IMR-90 (cell line): ENCODE measurements around the gene RCN1. TPM values are rescaled to one million over a fixed set of nuclear protein-coding genes. Genes with fewer than 3 reads are reported as not detected.

ENCODE experiments used
- ATAC-seq: fragments of 200-7000 bp; cut with Tn5 transposase; 2 replicates; pipeline ENCODE4 v1.9.1; 2020; ENCODE audit warnings: low read depth, mild to moderate bottlenecking, moderate library complexity
- BruUV-seq: library from RNA; stranded (reverse); fragments of 400-500 nt; replicated peaks from 2 replicates; lab custom pipeline; 2021; lab: Mats Ljungman, UMichigan
- CTCF ChIA-PET: fragments of 300-600 bp; formaldehyde crosslinking; extraction: SDS; loops from one replicate; lab custom pipeline; 2021; ENCODE audit warnings: antibody characterized with exemption; lab: Yijun Ruan, JAX
- POLR2A ChIA-PET: fragments of 300-600 bp; sonication (Branson Sonifier 250); formaldehyde crosslinking; loops from one replicate; lab custom pipeline; 2022; ENCODE audit warnings: antibody characterized with exemption; ENCODE audit not compliant: unreplicated experiment; lab: Charles Lee
- DNase-seq: peaks from one replicate; pipeline ENCODE4 v3.0.0; 2013
- H2AFZ ChIP-seq: replicated peaks from 2 replicates; pipeline ENCODE3; 2013; ENCODE audit warnings: low read length, mild to moderate bottlenecking; ENCODE audit not compliant: poor library complexity
- H2AK5ac ChIP-seq: 2 replicates; pipeline ENCODE4 v1.6.1; 2013; ENCODE audit warnings: low read depth, low read length, inconsistent platforms
- H2AK9ac ChIP-seq: replicated peaks from 2 replicates; pipeline ENCODE3; 2013; ENCODE audit warnings: mild to moderate bottlenecking, low read depth, low read length, moderate library complexity; ENCODE audit not compliant: poor library complexity
- H2BK120ac ChIP-seq: 2 replicates; pipeline ENCODE4 v1.6.1; 2013; ENCODE audit warnings: low read depth, low read length, inconsistent platforms
- H2BK15ac ChIP-seq: 3 replicates; pipeline ENCODE4 v1.6.1; 2013; ENCODE audit warnings: low read depth, low read length, inconsistent platforms
- H2BK20ac ChIP-seq: 2 replicates; pipeline ENCODE4 v1.6.1; 2013; ENCODE audit warnings: low read depth, mild to moderate bottlenecking, inconsistent platforms, low read length, moderate library complexity
- H2BK5ac ChIP-seq: 2 replicates; pipeline ENCODE4 v1.6.1; 2013; ENCODE audit warnings: mild to moderate bottlenecking, low read depth, low read length, inconsistent platforms; ENCODE audit not compliant: poor library complexity, severe bottlenecking
- H3K14ac ChIP-seq: replicated peaks from 2 replicates; pipeline ENCODE4 v1.6.1; 2013; ENCODE audit warnings: low read depth, low read length, inconsistent platforms
- H3K18ac ChIP-seq: 2 replicates; pipeline ENCODE4 v1.6.1; 2013; ENCODE audit warnings: low read depth, low read length, control low read depth
- H3K23ac ChIP-seq: 2 replicates; pipeline ENCODE4 v1.6.1; 2013; ENCODE audit warnings: low read depth, low read length, inconsistent platforms
- H3K27ac ChIP-seq: 2 replicates; pipeline ENCODE4 v1.5.1; 2013; ENCODE audit warnings: mild to moderate bottlenecking, control low read depth, low read length; ENCODE audit not compliant: insufficient read depth
- H3K27me3 ChIP-seq: 2 replicates; pipeline ENCODE4 v1.6.1; 2013; ENCODE audit warnings: low read length; ENCODE audit not compliant: control insufficient read depth, insufficient read depth
- H3K36me3 ChIP-seq: 2 replicates; pipeline ENCODE4 v1.6.1; 2013; ENCODE audit warnings: low read length, mixed read lengths; ENCODE audit not compliant: control insufficient read depth, insufficient read depth
- H3K4ac ChIP-seq: 2 replicates; pipeline ENCODE4 v1.6.1; 2013; ENCODE audit warnings: low read depth, low read length, inconsistent platforms
- H3K4me1 ChIP-seq: 2 replicates; pipeline ENCODE4 v1.6.1; 2013; ENCODE audit warnings: low read length, mixed read lengths; ENCODE audit not compliant: control insufficient read depth, insufficient read depth
- H3K4me2 ChIP-seq: 2 replicates; pipeline ENCODE4 v1.6.1; 2013; ENCODE audit warnings: low read depth, mild to moderate bottlenecking, control low read depth, low read length, moderate library complexity
- H3K4me3 ChIP-seq: 2 replicates; pipeline ENCODE4 v1.5.1; 2013; ENCODE audit warnings: low read depth, mild to moderate bottlenecking, control low read depth, low read length, moderate library complexity; ENCODE audit not compliant: insufficient read depth
- H3K56ac ChIP-seq: 2 replicates; pipeline ENCODE4 v1.6.1; 2013; ENCODE audit warnings: low read length, inconsistent platforms; ENCODE audit not compliant: insufficient read depth; ENCODE audit errors: extremely low read depth
- H3K79me1 ChIP-seq, 2 experiments: 2 replicates each; pipeline ENCODE4 v1.6.1; 2013; ENCODE audit warnings: low read length in 2 of 2, inconsistent platforms in 1 of 2, low read depth in 1 of 2
- H3K9ac ChIP-seq: 2 replicates; pipeline ENCODE4 v1.6.1; 2013; ENCODE audit warnings: low read depth, low read length, control low read depth
- H3K9me1 ChIP-seq: 2 replicates; pipeline ENCODE4 v1.6.1; 2013; ENCODE audit warnings: low read length, inconsistent platforms; ENCODE audit not compliant: insufficient read depth
- H3K9me3 ChIP-seq: 2 replicates; pipeline ENCODE4 v1.6.1; 2013; ENCODE audit warnings: low read length; ENCODE audit not compliant: control insufficient read depth, insufficient read depth
- H4K20me1 ChIP-seq: 2 replicates; pipeline ENCODE4 v1.6.1; 2013; ENCODE audit warnings: low read length, inconsistent platforms; ENCODE audit not compliant: insufficient read depth
- H4K5ac ChIP-seq: 2 replicates; pipeline ENCODE4 v1.6.1; 2013; ENCODE audit warnings: mild to moderate bottlenecking, low read depth, low read length, control low read depth
- H4K8ac ChIP-seq, 2 experiments: 2 replicates each; pipeline ENCODE4 v1.6.1; 2013; ENCODE audit warnings: low read depth in 2 of 2, low read length in 2 of 2, control low read depth in 1 of 2, inconsistent platforms in 1 of 2
- H4K91ac ChIP-seq: 2 replicates; pipeline ENCODE4 v1.6.1; 2013; ENCODE audit warnings: low read depth, low read length, inconsistent platforms; ENCODE audit not compliant: insufficient read depth
- BHLHE40 ChIP-seq: fragments of 150-350 bp; IDR thresholded peaks from 2 replicates; pipeline ENCODE4 v1.6.1; 2016; ENCODE audit warnings: mild to moderate bottlenecking, low read depth, low read length
- CEBPB ChIP-seq: IDR thresholded peaks from 2 replicates; pipeline ENCODE4 v1.6.1; 2012; ENCODE audit warnings: low read depth, low read length, improper control_type of control experiment
- FOS ChIP-seq: fragments of 150-350 bp; IDR thresholded peaks from 2 replicates; pipeline ENCODE4 v1.6.1; 2016; ENCODE audit warnings: low read depth, low read length
- MAFK ChIP-seq: IDR thresholded peaks from 2 replicates; pipeline ENCODE4 v1.6.1; 2012; ENCODE audit warnings: low read depth, low read length, improper control_type of control experiment
- MAZ ChIP-seq: IDR thresholded peaks from 2 replicates; pipeline ENCODE4 v1.6.1; 2012; ENCODE audit warnings: low read depth, mild to moderate bottlenecking, low read length, improper control_type of control experiment, moderate library complexity, borderline replicate concordance
- MXI1 ChIP-seq: IDR thresholded peaks from 2 replicates; pipeline ENCODE4 v1.6.1; 2012; ENCODE audit warnings: low read depth, mild to moderate bottlenecking, low read length, moderate library complexity, borderline replicate concordance
- POLR2A ChIP-seq: IDR thresholded peaks from 2 replicates; pipeline ENCODE4 v1.6.1; 2012; ENCODE audit warnings: mild to moderate bottlenecking, low read depth, low read length
- RAD21 ChIP-seq: IDR thresholded peaks from 2 replicates; pipeline ENCODE4 v1.6.1; 2012; ENCODE audit warnings: low read length, improper control_type of control experiment
- RCOR1 ChIP-seq: IDR thresholded peaks from 2 replicates; pipeline ENCODE4 v1.6.1; 2012; ENCODE audit warnings: mild to moderate bottlenecking, low read length, improper control_type of control experiment; ENCODE audit not compliant: insufficient replicate concordance
- RFX5 ChIP-seq: IDR thresholded peaks from 2 replicates; pipeline ENCODE4 v1.8.0; 2012; ENCODE audit warnings: low read depth, mild to moderate bottlenecking, low read length, moderate library complexity
- SMC3 ChIP-seq: fragments of 150-350 bp; IDR thresholded peaks from 2 replicates; pipeline ENCODE4 v1.6.1; 2016; ENCODE audit warnings: low read depth, mild to moderate bottlenecking, antibody characterized with exemption, low read length, moderate library complexity
- WGBS, 2 experiments: methylation state at CpG; one replicate each; pipeline versions ENCODE4 v1.1.5 to v1.1.7; 2013; ENCODE audit warnings: missing lambda C conversion rate in 2 of 2; ENCODE audit not compliant: insufficient read length in 1 of 2; ENCODE audit errors: extremely low coverage in 2 of 2; 5-methylcytosine and 5-hydroxymethylcytosine counted together
- dilution Hi-C: fragments of 300-500 bp; cut with HindIII; formaldehyde crosslinking; loops from one replicate; pipeline ENCODE4 v1.14.3; 2018; ENCODE audit warnings: low sequenced_read_pairs; ENCODE audit not compliant: unreplicated experiment
- in situ Hi-C: fragments of 300-500 bp; cut with MboI; formaldehyde crosslinking; loops from 3 replicates; pipeline ENCODE4 v1.14.3; 2019; ENCODE audit warnings: low sequenced_read_pairs, inconsistent platforms, mixed read lengths
- intact Hi-C: fragments of 100-400 bp; cut with micrococcal nuclease; formaldehyde crosslinking; loops from 2 replicates; pipeline ENCODE4 v1.10.0; 2022
- polyA plus RNA-seq, 3 experiments: library from polyadenylated mRNA; depleted of rRNA; stranded (reverse); fragments of >200 nt; gene quantifications; 2 replicates each; pipeline ENCODE4 v1.2.3, GENCODE V29; 2012; ENCODE audit warnings: low replicate concordance in 1 of 3
- total RNA-seq: library from RNA; depleted of rRNA; stranded (reverse); fragments of >200 nt; gene quantifications from 2 replicates; pipeline ENCODE4 v1.2.3, GENCODE V29; 2012
- TF ChIP-seq, protein P1 (sequence below): conservative IDR thresholded peaks from 2 replicates; pipeline ENCODE4 v1.5.1; 2012; ENCODE audit warnings: mild to moderate bottlenecking, low read depth, low read length, improper control_type of control experiment
- TF ChIP-seq, protein P2 (sequence below): fragments of 150-350 bp; IDR thresholded peaks from 2 replicates; pipeline ENCODE4 v1.6.1; 2017; ENCODE audit warnings: mild to moderate bottlenecking, antibody characterized with exemption, low read length, low read depth
- TF ChIP-seq, protein P3 (sequence below): fragments of 150-350 bp; IDR thresholded peaks from 2 replicates; pipeline ENCODE4 v1.6.1; 2016; ENCODE audit warnings: low read depth, mild to moderate bottlenecking, low read length, moderate library complexity, borderline replicate concordance

RCN1 gene
- total and polyA plus RNA-seq, 2 of the 4 experiments (the other 2 are of a cell fraction) = 129 to 193 TPM

DNA sequence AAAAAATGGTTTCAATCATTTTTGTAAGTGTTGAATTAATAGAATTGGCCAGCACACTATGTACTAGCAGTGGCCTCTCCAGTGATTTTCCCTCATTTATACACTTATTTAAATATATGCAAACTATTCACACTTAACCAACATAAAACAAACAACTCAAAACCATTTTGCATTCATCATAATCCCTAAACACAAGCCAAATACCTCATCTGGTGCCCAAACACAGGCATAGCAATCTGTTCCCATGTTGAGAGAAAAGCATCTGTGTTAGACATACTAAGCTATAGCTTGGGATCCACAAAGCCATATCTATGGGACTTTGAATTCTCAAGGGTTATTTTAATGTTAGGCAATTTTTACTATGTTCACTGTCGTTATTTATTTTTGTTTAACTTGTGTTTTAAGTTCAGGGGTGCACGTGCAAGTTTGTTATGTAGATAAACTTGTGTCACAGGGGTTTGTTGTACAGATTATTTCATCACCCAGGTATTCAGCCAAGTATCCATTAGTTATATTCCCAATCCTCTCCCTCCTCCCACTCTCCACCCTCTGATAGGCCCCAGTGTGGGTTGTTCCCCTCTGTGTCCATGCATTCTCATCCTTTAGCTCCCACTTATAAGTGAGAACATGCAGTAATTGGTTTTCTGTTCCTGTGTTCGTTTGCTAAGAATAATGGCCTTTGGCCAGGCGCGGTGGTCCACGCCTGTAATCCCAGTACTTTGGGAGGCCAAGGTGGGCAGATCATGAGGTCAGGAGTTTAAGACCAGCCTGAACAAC lies 31.0 kb upstream of the RCN1 start:
- Histone ChIP-seq H3K79me1 (no peaks in the 10 kb centered on the region), H2AFZ (no peak overlapping the region), H2AK9ac (no peak overlapping the region), H2BK5ac (no peak overlapping the region), H3K9me3 (no peaks in the 10 kb centered on the region; the same call in 1 of the 2 replicates), H2BK20ac (no peak overlapping the region), H3K9me1 (no peaks in the 10 kb centered on the region), H4K91ac (no peak overlapping the region), H3K27ac (no peak overlapping the region), H3K14ac (no peak overlapping the region), H3K27me3 (peaks cover 63% of the 10 kb centered on the region), H3K4me2 (no peak overlapping the region), H2BK120ac (no peak overlapping the region), H3K9ac (no peak overlapping the region), H4K8ac (no peak overlapping the region), H2AK5ac (no peak overlapping the region), H3K18ac (no peak overlapping the region), H3K56ac (no peak overlapping the region), H3K36me3 (no peaks in the 10 kb centered on the region), H2BK15ac (no peak overlapping the region), H4K20me1 (no peaks in the 10 kb centered on the region), H4K5ac (no peak overlapping the region), H3K4me3 (no peak overlapping the region), H3K4ac (no peak overlapping the region), H3K4me1 (no peaks in the 10 kb centered on the region), H3K23ac (no peak overlapping the region)
- in situ Hi-C loops = no loop called here
- DNase-seq (no peak), ATAC-seq (no peak)
- intact Hi-C loops = no loop called here
- ChIA-PET POLR2A (no interaction called here), CTCF (no interaction called here)
- BruUV-seq = no TSS peak
- no CpG with 5 or more reads among the region's 6 CpGs for WGBS, 2 experiments
- dilution Hi-C loops = loop anchor here (25.0 kb wide), 1 partner anchor 102 kb away; no protein-coding TSS in a partner anchor
- TF ChIP-seq RCOR1 = no peak
- no peak for TF ChIP-seq BHLHE40
- no peak for TF ChIP-seq MAFK
- TF ChIP-seq, protein P1, sequence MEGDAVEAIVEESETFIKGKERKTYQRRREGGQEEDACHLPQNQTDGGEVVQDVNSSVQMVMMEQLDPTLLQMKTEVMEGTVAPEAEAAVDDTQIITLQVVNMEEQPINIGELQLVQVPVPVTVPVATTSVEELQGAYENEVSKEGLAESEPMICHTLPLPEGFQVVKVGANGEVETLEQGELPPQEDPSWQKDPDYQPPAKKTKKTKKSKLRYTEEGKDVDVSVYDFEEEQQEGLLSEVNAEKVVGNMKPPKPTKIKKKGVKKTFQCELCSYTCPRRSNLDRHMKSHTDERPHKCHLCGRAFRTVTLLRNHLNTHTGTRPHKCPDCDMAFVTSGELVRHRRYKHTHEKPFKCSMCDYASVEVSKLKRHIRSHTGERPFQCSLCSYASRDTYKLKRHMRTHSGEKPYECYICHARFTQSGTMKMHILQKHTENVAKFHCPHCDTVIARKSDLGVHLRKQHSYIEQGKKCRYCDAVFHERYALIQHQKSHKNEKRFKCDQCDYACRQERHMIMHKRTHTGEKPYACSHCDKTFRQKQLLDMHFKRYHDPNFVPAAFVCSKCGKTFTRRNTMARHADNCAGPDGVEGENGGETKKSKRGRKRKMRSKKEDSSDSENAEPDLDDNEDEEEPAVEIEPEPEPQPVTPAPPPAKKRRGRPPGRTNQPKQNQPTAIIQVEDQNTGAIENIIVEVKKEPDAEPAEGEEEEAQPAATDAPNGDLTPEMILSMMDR = no peak
- no peak for TF ChIP-seq CEBPB
- TF ChIP-seq SMC3 = no peak
- TF ChIP-seq MAZ = no peak
- TF ChIP-seq, protein P2, sequence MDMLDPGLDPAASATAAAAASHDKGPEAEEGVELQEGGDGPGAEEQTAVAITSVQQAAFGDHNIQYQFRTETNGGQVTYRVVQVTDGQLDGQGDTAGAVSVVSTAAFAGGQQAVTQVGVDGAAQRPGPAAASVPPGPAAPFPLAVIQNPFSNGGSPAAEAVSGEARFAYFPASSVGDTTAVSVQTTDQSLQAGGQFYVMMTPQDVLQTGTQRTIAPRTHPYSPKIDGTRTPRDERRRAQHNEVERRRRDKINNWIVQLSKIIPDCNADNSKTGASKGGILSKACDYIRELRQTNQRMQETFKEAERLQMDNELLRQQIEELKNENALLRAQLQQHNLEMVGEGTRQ = no peak
- no peak for TF ChIP-seq RFX5
- no peak for TF ChIP-seq FOS
- TF ChIP-seq, protein P3, sequence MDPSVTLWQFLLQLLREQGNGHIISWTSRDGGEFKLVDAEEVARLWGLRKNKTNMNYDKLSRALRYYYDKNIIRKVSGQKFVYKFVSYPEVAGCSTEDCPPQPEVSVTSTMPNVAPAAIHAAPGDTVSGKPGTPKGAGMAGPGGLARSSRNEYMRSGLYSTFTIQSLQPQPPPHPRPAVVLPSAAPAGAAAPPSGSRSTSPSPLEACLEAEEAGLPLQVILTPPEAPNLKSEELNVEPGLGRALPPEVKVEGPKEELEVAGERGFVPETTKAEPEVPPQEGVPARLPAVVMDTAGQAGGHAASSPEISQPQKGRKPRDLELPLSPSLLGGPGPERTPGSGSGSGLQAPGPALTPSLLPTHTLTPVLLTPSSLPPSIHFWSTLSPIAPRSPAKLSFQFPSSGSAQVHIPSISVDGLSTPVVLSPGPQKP = no peak
- no peak for TF ChIP-seq POLR2A
- no peak for TF ChIP-seq MXI1
- TF ChIP-seq RAD21 = no peak
